ENCODE results near the gene GRAMD4.

GRAMD4 gene

GRCh38 chr22:46665751-46666280, 45.6 kb downstream of the GRAMD4 start:
- no peak for FAIRE-seq

DNA sequence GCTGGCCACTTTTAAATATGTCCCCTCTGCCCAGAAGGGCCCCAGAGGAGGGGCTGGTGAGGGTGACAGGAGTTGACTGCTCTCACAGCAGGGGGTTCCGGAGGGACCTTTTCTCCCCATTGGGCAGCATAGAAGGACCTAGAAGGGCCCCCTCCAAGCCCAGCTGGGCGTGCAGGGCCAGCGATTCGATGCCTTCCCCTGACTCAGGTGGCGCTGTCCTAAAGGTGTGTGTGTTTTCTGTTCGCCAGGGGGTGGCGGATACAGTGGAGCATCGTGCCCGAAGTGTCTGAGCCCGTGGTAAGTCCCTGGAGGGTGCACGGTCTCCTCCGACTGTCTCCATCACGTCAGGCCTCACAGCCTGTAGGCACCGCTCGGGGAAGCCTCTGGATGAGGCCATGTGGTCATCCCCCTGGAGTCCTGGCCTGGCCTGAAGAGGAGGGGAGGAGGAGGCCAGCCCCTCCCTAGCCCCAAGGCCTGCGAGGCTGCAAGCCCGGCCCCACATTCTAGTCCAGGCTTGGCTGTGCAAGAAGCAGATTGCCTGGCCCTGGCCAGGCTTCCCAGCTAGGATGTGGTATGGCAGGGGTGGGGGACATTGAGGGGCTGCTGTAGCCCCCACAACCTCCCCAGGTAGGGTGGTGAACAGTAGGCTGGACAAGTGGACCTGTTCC, 46.5 kb downstream of the GRAMD4 start:
- FAIRE-seq: no peak
- DNase-seq (ENCODE audit: insufficient read length, low spot score): no peak

More at GRCh38 chr22:46665751-46666280, 45.6 kb downstream of the GRAMD4 start:
- no peak for DNase-seq (ENCODE audit: insufficient read length, low spot score)

DNA sequence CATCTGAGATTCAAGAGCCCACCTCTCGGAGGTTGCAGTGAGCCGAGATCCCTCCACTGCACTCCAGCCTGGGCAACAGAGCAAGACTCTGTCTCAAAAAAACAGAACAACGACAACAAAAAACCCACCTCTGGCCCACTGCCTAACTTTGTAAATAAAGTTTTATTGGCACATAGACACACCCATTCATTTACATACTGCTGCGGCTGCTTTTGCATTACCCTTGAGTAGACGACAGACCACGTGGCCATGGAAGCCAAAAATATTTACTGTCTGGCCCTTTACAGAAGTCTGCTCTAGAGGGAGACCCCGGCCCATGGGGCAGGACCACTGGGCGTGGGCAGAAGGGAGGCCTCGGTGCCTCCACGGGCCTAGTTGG, 47.0 kb downstream of the GRAMD4 start:
- no peak for DNase-seq (ENCODE audit: insufficient read length, low spot score)
- FAIRE-seq: no peak

GRCh38 chr22:46668116-46668515, 47.9 kb downstream of the GRAMD4 start:
- no peak for DNase-seq (ENCODE audit: insufficient read length, low spot score)
- no peak for FAIRE-seq

DNA sequence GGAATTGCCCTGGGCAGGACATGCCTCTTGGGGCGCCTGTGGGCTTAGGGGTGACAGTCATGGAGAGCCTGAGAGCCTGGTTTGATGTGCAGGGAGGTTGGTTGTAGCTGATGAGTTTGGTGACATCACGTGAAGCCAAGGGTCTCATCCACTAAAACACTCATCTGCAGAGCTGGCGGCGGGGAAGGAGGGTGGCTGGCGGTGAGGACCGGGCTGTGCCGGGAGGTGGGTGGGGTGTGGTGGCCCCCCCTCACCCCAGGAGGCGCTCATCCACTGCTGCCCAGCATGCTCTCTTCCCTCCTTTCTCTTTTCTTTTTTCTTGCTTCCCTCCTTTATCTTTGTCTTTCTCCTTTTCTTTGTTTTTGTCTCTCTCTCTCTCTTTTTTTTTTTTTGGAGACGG, 49.0 kb downstream of the GRAMD4 start:
- no peak for DNase-seq (ENCODE audit: insufficient read length, low spot score)
- FAIRE-seq: no peak

GRCh38 chr22:46671824-46672432, 51.7 kb downstream of the GRAMD4 start:
- no peak for FAIRE-seq
- no peak for DNase-seq (ENCODE audit: insufficient read length, low spot score)

DNA sequence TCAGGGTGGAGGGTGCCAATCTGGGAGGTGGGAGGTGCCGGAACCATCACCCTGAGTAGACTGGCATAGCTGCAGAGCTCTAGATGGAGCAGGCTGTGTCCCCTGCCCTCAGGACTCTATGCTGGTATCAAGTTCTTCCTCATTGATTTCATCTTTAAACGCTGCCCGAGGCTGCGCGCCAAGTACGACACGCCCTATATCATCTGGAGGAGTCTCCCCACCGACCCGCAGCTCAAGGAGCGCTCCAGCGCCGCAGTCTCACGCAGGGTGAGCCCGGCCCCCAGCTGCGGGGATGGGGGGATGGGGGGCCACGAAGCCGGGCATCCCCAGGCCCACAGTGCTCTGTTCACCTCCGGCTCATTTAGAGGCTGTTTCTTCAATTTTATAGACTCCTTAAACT, 52.5 kb downstream of the GRAMD4 start:
- DNase-seq (ENCODE audit: insufficient read length, low spot score): no peak
- no peak for FAIRE-seq

- DNase-seq (ENCODE audit: insufficient read length, low spot score) (no peak), FAIRE-seq (no peak)
Observed at GRCh38 chr22:46673205-46673604, 53.0 kb downstream of the GRAMD4 start.

DNA sequence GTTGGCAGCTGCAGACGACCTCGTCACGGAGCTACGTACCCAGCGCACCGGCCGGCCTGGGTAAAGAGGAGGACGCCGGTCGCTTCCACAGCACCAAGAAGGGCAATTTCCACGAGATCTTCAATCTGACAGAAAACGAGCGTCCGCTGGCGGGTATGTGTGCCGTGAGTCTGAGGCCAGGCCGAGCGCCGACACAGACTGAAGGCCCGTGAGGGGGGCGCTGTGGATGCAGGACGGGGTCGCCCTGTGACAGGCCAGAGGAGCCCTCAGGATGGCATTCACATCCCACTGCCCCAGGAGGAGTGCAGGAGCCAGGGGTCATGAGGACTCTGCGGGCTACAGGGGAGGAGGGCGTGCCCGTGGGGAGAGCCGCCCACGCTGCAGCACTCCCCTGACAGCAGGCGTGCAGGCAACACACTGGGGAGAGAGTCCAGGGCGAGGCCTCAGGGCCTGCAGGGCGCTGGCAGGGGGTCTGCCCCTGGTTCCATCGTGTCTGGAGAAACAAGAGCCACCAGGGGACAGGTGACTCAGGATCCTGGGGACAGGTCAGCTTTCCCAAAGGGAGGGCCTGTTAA, 53.6 kb downstream of the GRAMD4 start:
- DNase-seq (ENCODE audit: insufficient read length, low spot score): no peak
- FAIRE-seq: no peak

DNA sequence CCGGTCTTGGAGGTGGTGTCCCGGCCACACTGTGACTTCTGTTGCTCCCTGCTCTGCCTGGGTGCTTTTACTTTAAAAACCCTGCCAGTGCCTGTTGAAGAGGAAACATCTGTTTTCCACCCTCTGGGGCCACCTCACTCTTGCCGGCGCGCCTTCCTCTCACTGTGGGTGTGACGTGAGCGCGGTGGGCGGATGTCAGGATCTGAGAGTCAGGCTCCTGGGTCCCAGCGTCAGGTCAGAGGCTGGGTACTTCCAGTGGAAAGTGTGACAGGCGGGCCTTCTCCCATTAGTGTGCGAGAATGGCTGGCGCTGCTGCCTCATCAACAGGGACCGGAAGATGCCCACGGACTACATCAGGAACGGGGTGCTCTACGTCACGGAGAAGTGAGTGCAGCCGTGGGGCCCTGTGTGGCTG, 54.2 kb downstream of the GRAMD4 start:
- FAIRE-seq: peak; percentile 33
- peak; percentile 77 for DNase-seq (ENCODE audit: insufficient read length, low spot score)

DNA sequence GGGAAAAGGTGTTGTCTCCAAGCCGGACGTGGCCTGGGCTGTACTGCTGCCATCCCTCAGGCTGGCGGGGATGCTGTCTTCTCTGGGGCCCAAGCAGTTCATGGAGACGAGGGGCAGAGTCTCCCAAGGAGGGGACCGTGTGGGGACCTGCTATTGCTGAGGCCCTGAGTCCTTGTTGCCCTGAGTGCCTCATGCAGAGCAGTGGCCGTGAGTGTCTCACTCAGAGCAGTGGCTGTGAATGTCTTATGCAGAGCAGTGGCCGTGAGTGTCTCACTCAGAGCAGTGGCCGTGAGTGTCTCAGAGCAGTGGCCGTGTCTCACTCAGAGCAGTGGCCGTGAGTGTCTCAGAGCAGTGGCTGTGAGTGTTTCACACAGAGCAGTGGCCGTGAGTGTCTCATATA, 54.7 kb downstream of the GRAMD4 start:
- DNase-seq (ENCODE audit: insufficient read length, low spot score) (no peak), FAIRE-seq (no peak)

- DNase-seq (ENCODE audit: insufficient read length, low spot score) (no peak), FAIRE-seq (no peak)
Observed at GRCh38 chr22:46675479-46675878, 55.3 kb downstream of the GRAMD4 start.

DNA sequence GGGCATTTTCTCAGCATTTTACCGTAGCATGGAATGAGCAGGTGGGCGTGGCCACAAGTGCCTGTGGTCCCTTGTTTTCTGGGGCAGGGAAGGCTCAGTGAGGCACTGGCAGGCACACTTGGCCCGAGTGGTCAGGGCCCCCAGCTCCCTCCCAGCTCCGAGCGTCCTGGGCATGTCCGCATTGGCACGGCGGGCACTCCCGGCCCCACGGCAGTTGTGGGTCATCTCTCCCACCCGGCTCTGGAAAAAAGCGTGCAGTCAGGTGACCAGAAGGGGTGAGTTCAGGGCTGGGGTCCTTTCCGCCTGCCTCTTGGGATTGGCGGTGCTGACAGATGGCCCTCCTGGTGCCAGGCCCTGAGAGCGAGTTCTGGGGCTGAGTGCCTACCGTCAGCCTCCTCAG, 55.8 kb downstream of the GRAMD4 start:
- DNase-seq (ENCODE audit: insufficient read length, low spot score) (no peak), FAIRE-seq (no peak)

- FAIRE-seq (no peak), DNase-seq (ENCODE audit: insufficient read length, low spot score) (no peak)
Observed at GRCh38 chr22:46676479-46676878, 56.3 kb downstream of the GRAMD4 start.

- FAIRE-seq (no peak), DNase-seq (ENCODE audit: insufficient read length, low spot score) (no peak)
Observed at GRCh38 chr22:46676881-46677280, 56.7 kb downstream of the GRAMD4 start.

DNA sequence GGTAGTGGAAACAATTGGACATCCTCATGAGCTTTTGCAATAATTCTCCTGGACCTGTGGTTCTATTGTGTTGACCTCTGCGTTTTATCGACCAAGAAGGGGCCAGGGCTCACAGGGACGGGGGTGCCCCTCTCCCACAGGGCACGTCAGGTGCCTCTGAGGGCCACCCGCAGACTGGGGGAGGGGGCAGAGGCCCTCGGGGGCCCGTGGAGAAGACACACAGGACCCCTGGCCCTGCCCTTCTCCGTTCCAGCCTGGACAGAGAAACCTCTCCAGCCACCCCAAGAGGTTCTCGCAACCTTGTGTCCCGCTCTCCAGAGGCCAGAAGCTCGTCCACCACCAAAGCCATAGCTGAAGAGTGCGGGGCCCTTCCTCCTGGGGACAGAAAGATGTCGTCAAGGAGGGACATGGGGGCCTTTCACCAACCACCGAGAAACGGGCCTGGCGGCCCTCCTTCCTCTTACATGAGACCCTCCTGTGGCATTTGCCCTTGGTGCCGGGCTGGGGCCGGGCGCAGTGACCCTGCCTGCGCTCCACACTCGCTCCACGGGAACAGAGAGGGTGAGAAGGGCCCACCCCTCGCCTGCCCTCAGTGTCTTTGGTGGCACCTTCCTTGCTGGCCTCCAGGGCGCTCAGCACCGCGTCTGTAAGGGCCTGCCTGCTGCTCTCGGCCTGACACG, 57.3 kb downstream of the GRAMD4 start:
- no peak for FAIRE-seq
- DNase-seq (ENCODE audit: insufficient read length, low spot score): no peak

DNA sequence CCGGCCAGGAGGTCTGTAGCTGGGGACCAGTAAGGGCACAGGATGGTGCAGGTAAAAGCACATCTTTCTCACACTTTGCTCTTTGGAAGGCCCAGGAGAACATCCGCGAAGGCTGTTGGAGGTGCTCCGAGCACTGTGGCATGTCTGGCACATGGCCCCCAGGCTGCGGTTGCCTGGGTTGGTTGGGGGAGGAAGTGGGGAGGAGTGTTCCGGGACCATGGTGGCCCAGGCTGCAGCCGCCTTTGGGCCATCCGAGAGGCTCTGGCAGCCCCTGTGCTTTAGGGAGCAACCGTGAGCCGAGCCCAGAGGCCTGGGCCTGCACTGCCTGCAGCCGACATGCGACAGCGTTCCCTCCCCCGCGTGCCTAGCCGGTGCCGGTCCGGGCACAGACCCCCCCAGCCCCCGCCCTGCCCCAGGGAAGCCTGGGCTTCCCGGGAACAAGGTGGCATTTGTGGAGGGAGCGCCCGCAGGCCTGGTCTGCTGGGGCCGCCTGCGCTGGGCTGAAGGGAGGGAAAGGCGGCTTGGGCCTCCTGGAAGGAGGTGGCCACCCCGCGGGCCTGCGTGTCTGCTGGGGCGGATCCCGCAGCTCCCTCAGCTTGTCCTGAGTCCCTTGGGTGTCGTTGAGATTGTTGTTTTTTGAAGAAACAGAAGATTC, 57.9 kb downstream of the GRAMD4 start:
- no peak for DNase-seq (ENCODE audit: insufficient read length, low spot score)
- no peak for FAIRE-seq

- FAIRE-seq: no peak
- no peak for DNase-seq (ENCODE audit: insufficient read length, low spot score)
Observed at GRCh38 chr22:46678785-46679700, 58.9 kb downstream of the GRAMD4 start.

DNA sequence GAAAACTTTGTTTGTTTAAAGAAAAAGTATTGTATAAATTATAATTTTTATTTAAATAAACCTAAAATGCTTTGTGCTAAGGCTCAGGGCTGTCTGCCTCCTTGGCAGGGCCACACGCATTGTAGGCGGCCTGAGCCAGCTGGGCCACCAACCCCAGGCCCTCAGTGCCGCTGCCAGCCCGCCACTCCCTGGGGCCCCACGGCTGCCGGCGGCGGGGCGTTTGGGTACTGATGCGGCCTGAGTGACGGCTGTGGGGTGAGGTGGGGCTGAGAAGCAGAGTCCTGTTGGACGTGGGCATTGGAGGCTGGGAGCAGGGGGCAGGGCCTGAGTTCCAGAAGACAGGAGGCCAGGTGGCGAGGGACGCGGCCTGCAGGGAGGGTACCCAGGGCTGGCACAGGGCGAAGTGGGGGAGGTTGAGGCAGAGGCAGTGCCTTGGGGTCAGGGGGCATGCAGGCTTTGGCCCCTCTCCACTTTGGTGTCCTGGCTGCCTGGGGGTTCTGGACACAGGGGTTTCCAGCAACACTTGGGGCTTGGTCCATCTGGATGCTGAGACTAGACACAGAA, 59.6 kb downstream of the GRAMD4 start:
- no peak for FAIRE-seq

GRCh38 chr22:46681010-46681409, 60.8 kb downstream of the GRAMD4 start:
- no peak for DNase-seq (ENCODE audit: insufficient read length, low spot score)
- no peak for FAIRE-seq

More for the DNA sequence above, 59.6 kb downstream of the GRAMD4 start:
- DNase-seq (ENCODE audit: insufficient read length, low spot score): no peak
